GM13977 (cell line): ENCODE data around the gene SPACA7.

Experiments
- DNase-seq: peaks from one replicate; pipeline ENCODE4 v3.0.0; 2012; ENCODE audit warnings: low spot score
- in situ Hi-C: fragments of 300-500 bp; cut with MboI; formaldehyde crosslinking; loops from one replicate; pipeline ENCODE4 v1.12.0; 2022; ENCODE audit warnings: low sequenced_read_pairs, low pct_unique_long_range_greater_than_20kb, mixed read lengths, inconsistent platforms; ENCODE audit not compliant: unreplicated experiment
- TF ChIP-seq, protein P1 (sequence below): IDR thresholded peaks from 2 replicates; pipeline ENCODE4 v1.5.1; 2012; ENCODE audit warnings: mild to moderate bottlenecking, control low read depth; ENCODE audit not compliant: insufficient read depth; ENCODE audit errors: extremely low read depth, missing control alignments

The SPACA7 gene, protein sequence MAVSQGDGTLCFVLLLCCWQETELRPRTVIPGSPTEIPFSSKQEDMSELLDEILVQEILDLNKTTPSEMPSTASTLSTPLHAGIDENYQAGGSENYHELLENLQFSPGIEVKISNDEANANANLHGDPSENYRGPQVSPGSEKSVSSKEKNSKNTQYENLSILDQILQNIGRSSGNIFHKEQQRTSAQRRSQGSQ

DNA sequence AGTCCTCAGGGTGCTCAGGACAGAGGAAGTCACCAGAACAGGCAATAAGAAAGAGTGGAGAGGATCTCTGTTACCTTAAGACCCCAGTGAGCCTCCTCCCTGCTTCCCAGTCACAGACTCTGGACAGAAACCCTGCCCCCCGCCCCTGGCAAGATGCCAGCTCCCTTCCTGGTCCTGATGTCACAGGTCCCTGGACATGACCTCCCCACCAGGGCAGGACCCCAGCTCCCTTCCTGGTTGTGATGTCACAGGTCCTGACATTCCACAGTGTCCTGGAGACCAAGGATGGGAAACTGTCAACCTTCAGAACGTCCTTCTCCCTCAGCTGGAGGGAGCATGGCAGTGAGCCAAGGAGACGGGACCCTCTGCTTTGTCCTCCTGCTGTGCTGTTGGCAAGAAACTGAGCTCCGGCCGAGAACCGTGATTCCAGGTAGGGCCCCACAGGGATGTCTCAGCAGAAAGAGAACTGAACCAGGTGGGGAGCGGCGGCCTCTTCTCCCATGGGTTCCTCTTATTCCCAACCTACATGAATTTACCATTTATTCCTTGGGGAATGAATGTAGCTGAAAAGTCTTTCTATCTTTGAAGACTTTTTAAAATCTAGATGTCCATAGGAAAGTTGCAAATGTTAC, at the start of gene SPACA7:
Gene SPACA7, plus strand, starts transcription at position 306 of the 632 bp plus-strand sequence. Its CDS starts 31 bp downstream, at position 337.
- in situ Hi-C loops = no loop called here
- TF ChIP-seq, protein P1, sequence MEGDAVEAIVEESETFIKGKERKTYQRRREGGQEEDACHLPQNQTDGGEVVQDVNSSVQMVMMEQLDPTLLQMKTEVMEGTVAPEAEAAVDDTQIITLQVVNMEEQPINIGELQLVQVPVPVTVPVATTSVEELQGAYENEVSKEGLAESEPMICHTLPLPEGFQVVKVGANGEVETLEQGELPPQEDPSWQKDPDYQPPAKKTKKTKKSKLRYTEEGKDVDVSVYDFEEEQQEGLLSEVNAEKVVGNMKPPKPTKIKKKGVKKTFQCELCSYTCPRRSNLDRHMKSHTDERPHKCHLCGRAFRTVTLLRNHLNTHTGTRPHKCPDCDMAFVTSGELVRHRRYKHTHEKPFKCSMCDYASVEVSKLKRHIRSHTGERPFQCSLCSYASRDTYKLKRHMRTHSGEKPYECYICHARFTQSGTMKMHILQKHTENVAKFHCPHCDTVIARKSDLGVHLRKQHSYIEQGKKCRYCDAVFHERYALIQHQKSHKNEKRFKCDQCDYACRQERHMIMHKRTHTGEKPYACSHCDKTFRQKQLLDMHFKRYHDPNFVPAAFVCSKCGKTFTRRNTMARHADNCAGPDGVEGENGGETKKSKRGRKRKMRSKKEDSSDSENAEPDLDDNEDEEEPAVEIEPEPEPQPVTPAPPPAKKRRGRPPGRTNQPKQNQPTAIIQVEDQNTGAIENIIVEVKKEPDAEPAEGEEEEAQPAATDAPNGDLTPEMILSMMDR = no peak
- DNase-seq = no peak

DNA sequence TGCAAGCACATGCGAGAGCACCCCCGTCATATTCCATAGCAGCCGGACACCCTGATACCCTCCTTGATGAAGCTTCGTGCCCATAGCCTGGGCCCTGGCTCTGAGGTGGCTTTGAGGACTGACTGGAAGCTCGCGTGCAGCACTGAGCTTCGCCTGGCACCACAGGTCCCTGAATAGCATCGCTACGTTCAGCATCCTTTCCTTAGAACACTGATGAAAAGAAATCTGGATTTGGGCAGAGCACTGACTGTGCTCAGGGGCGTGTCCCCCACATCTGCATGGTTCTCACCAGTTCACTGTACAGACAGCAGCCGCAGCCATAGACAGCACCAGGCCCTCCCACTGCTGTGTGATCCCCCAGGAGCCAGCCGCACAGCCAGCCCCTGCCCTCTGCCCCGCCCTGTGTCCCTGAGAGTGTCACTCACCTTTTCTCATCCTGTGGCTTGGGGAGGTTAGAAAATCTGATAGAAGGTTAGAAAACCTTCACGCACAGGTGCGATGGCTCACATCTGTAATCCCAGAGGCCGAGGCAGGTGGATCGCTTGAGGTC, 49.3 kb upstream of the SPACA7 start:
- DNase-seq = no peak
- TF ChIP-seq, protein P1 = no peak
- in situ Hi-C loops = no loop called here

DNA sequence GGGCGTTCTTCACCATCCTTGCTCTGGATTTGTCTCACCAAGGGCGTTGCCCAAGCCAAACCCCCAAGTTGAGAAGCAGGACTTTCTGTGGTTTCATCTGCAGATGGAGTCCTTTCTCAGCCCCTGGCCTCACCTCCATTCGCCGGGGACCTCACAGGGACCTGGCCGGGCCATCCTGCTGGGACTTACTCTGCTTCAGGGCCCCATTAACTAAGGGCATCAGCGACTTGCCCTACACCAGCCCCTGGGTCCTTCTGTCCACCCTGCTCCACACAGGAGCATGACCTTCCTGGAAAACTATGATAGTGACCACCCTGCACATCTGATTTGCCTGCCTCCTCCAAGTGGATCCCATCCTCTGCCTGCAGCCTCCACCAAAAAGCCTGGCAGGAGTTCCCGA, 47.2 kb upstream of the SPACA7 start:
- TF ChIP-seq, protein P1 = no peak
- DNase-seq = no peak
- in situ Hi-C loops = no loop called here

DNA sequence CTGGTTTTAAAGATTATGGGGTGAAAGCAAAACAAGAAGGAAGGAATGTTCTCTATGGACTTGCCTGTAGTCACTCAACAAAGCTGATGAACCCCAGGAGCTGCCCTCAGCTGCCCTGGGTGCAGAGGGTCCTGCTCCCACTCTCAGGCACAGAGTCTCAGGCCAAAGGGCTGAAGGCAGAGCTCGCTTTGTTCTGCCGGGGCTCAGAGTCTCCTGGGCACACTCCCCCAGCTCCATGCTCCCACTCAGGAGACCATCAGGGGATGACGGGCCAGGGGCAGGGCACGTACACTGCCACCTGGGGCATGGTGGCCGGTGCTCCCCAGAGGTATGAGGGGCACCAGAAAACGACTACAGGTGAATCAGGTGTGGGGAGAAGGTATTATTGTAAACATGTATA, 46.8 kb upstream of the SPACA7 start:
- in situ Hi-C loops = no loop called here
- TF ChIP-seq, protein P1 = no peak
- no peak for DNase-seq

DNA sequence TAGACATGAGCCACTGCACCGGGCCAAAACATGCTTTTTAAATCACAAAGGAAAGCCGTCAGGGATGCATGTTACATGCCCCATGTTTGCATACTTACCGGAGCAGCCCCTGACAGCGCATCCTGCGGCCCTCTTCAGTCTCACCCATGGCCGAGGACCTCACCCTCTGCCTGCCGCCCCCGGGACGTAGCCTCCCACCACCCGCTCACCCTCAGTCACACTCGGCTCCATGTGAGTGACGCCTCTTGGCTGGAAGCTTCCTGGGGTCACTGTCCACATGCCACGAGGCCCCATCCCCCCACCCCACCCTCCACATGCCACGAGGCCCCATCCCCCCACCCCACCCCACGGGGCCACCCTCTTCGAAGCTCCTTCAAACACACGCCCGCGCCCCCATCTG, 46.1 kb upstream of the SPACA7 start:
- TF ChIP-seq, protein P1 = no peak
- DNase-seq = no peak
- in situ Hi-C loops = no loop called here

DNA sequence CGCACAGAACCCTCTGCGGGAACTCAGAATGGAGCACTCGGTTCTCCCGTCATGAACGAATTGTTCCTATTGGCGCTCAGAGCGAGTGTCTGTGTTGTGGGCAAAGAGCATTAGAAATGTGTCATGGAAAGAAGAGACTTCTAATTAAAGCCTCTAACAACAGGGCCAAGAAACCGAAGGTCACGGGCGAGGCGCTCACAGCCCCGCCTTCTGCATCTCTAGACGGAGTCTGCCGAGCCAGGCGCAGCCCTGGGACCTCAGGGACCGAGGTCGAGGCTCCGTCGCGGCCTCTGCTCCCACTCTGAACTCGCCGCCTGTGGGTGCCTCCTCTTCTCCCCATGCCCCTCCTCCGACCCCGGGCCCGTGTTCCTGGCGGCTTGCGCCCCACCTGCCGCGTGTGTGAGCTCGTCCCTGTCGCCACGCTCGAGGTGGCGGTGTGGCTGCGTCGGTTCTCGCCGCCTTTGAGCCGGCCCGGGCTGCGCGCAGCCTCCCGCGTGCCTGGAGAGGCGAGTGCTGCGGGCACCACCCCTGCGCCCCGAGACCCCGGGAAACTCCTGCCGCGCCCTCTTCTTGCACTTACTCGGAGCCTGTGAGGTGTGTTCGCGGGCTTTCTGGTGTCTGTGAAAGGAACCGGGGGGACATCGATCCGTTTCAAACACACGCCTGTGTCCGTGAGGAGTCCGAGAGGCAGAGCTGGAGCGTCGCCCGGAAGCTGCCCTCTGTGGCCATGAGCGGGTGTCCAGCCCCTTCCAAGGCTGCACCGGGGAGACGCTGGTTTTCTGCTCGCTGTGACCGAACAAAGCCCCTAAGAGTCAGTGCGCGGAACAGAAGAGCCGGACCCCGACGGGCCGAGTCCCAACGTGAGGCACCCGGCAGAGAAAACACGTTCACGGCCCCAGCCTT, 45.4 kb upstream of the SPACA7 start:
- in situ Hi-C loops = no loop called here
- DNase-seq = no peak

More for the DNA sequence above, 45.4 kb upstream of the SPACA7 start:
- TF ChIP-seq, protein P1 = no peak
